Calu3 (cell line): ENCODE measurements around the gene ZNF195. TPM values are rescaled to one million over a fixed set of nuclear protein-coding genes. Genes with fewer than 3 reads are reported as not detected.
"Not testable (repeated sequence)": the region's sequence is repeated elsewhere in the genome, so short reads cannot be mapped to it uniquely, and the experiment has no call there.

ENCODE experiments used
- Bru-seq: library from RNA; stranded (reverse); fragments of 400-500 nt; gene quantifications from one replicate; lab custom pipeline; 2021; lab: Mats Ljungman, UMichigan
- BruChase-seq, 2 experiments: library from RNA; stranded (reverse); fragments of 400-500 nt; gene quantifications; one replicate each; lab custom pipeline; 2021; lab: Mats Ljungman, UMichigan
- BruUV-seq: library from RNA; stranded (reverse); fragments of 400-500 nt; replicated peaks from 2 replicates; lab custom pipeline; 2021; lab: Mats Ljungman, UMichigan
- CTCF ChIA-PET: fragments of 300-600 bp; sonication (Branson Sonifier 250); formaldehyde crosslinking; loops from one replicate; lab custom pipeline; 2022; ENCODE audit warnings: antibody characterized with exemption; lab: Charles Lee
- DNase-seq: peaks from one replicate; pipeline ENCODE4 v3.0.0; 2022
- H3K27ac Mint-ChIP-seq: one replicate; pipeline ENCODE4 v1.8.0; 2022; ENCODE audit warnings: mixed read lengths; ENCODE audit not compliant: unreplicated experiment
- H3K27me3 Mint-ChIP-seq: one replicate; pipeline ENCODE4 v1.8.0; 2022; ENCODE audit warnings: mixed read lengths; ENCODE audit not compliant: unreplicated experiment
- H3K36me3 Mint-ChIP-seq: one replicate; pipeline ENCODE4 v1.8.0; 2022; ENCODE audit warnings: mild to moderate bottlenecking, moderate library complexity, mixed read lengths; ENCODE audit not compliant: insufficient read depth, unreplicated experiment
- H3K4me1 Mint-ChIP-seq: one replicate; pipeline ENCODE4 v1.8.0; 2022; ENCODE audit warnings: mild to moderate bottlenecking, low read depth, mixed read lengths; ENCODE audit not compliant: unreplicated experiment
- H3K4me3 Mint-ChIP-seq: one replicate; pipeline ENCODE4 v1.8.0; 2022; ENCODE audit warnings: mild to moderate bottlenecking, low read depth, moderate library complexity, mixed read lengths; ENCODE audit not compliant: unreplicated experiment
- H3K9me3 Mint-ChIP-seq: one replicate; pipeline ENCODE4 v1.8.0; 2022; ENCODE audit warnings: low read depth, mixed read lengths; ENCODE audit not compliant: unreplicated experiment
- CTCF ChIP-seq: fragments of 200-600 bp; IDR thresholded peaks from one replicate; pipeline ENCODE4 v1.8.0; 2022; ENCODE audit warnings: antibody characterized with exemption; ENCODE audit not compliant: unreplicated experiment
- intact Hi-C: fragments of 100-400 bp; cut with micrococcal nuclease; formaldehyde crosslinking; loops from one replicate; pipeline ENCODE4 v1.10.0; 2022; ENCODE audit not compliant: unreplicated experiment
- long read RNA-seq: library from polyadenylated mRNA; stranded (forward); transcript quantifications from one replicate; pipeline ENCODE4 v2.0.0, GENCODE V29; 2022
- total RNA-seq: library from RNA; stranded (reverse); gene quantifications from 2 replicates; pipeline ENCODE4 v1.2.3, GENCODE V29; 2022

ZNF195 gene
- total RNA-seq (65.5 and 66.0 TPM in 2 replicates), Bru-seq, nascent RNA (percentile 92 among the genes with signal in this experiment), BruChase-seq, experiment 1, labeled RNA remaining after a 6-hour chase (percentile 92 among the genes with signal in this experiment), BruChase-seq, experiment 2, labeled RNA remaining after a 2-hour chase (percentile 94 among the genes with signal in this experiment)
- long read RNA-seq, transcript ZNF195-204 (4 exons, 2,970 nt): major isoform, 6 of 23 reads
- long read RNA-seq, partial matches to known transcripts: 2 of 23 reads
- long read RNA-seq, other reads (novel, unspliced or antisense): 11 of 23 reads

GRCh38 chr11:3378426-3379423 lies at the start of gene ZNF195:
Gene ZNF195 (minus strand): TSS chr11:3379146. CDS start chr11:3379040, 106 bp downstream.
- BruUV-seq: no TSS peak
- Mint-ChIP-seq H3K27ac (peak within 1 kb of the TSS; percentile 96), H3K4me3 (peak within 1 kb of the TSS; percentile 90), H3K27me3 (no peaks in the 10 kb centered on the region), H3K4me1 (no peaks in the 10 kb centered on the region), H3K9me3 (no peaks in the 10 kb centered on the region), H3K36me3 (peaks cover 50% of the 10 kb centered on the region)
- TF ChIP-seq CTCF: no peak
- CTCF ChIA-PET: interaction anchor here (0.6 to 2.0 kb wide), 4 partner anchors 27 to 262 kb away, joined by 3 to 6 read pairs (median 4); no protein-coding TSS in a partner anchor
- intact Hi-C loops: no loop called here
- peak; percentile 99 for DNase-seq

- H3K27me3 Mint-ChIP-seq: peaks cover 36% of the 10 kb centered on the region
- H3K36me3 Mint-ChIP-seq, DNase-seq, BruUV-seq, CTCF ChIA-PET, H3K4me1 Mint-ChIP-seq, intact Hi-C loops, H3K27ac Mint-ChIP-seq, H3K9me3 Mint-ChIP-seq, H3K4me3 Mint-ChIP-seq: not testable (repeated sequence)
These were observed 49.1 kb upstream of the ZNF195 start for GRCh38 chr11:3428076-3428475.

GRCh38 chr11:3426541-3426940 lies 47.6 kb upstream of the ZNF195 start:
- BruUV-seq, H3K27ac Mint-ChIP-seq, intact Hi-C loops, H3K4me3 Mint-ChIP-seq, H3K9me3 Mint-ChIP-seq, H3K4me1 Mint-ChIP-seq, DNase-seq, CTCF ChIA-PET: not testable (repeated sequence)
- Mint-ChIP-seq H3K36me3 (peaks cover 24% of the 10 kb centered on the region), H3K27me3 (peaks cover 36% of the 10 kb centered on the region)

- intact Hi-C loops, DNase-seq, H3K27ac Mint-ChIP-seq, H3K9me3 Mint-ChIP-seq, BruUV-seq: not testable (repeated sequence)
- CTCF ChIA-PET: interaction anchor here (0.6 kb wide), 1 partner anchor 17 kb away, joined by 3 read pairs; no protein-coding TSS in a partner anchor
- H3K4me3 Mint-ChIP-seq: peak overlapping the region; percentile 87
- H3K4me1 Mint-ChIP-seq: peaks cover 14% of the 10 kb centered on the region
- peaks cover 25% of the 10 kb centered on the region for H3K36me3 Mint-ChIP-seq
- H3K27me3 Mint-ChIP-seq: peaks cover 24% of the 10 kb centered on the region
These were observed 45.0 kb upstream of the ZNF195 start for GRCh38 chr11:3423928-3424327.

GRCh38 chr11:3423138-3423731 lies 44.3 kb upstream of the ZNF195 start:
- peaks cover 25% of the 10 kb centered on the region for H3K36me3 Mint-ChIP-seq
- peak overlapping the region; percentile 91 for H3K27ac Mint-ChIP-seq
- H3K4me1 Mint-ChIP-seq: peaks cover 14% of the 10 kb centered on the region
- CTCF ChIA-PET, BruUV-seq, intact Hi-C loops, H3K9me3 Mint-ChIP-seq: not testable (repeated sequence)
- peak; percentile 8 for DNase-seq
- H3K27me3 Mint-ChIP-seq: peaks cover 17% of the 10 kb centered on the region
- H3K4me3 Mint-ChIP-seq: peak overlapping the region; percentile 87

- Mint-ChIP-seq H3K27me3 (peaks cover 14% of the 10 kb centered on the region), H3K4me3 (peak overlapping the region; percentile 87), H3K4me1 (peaks cover 14% of the 10 kb centered on the region), H3K27ac (peak overlapping the region; percentile 91), H3K36me3 (peaks cover 25% of the 10 kb centered on the region)
- CTCF ChIA-PET, intact Hi-C loops, H3K9me3 Mint-ChIP-seq, BruUV-seq: not testable (repeated sequence)
- peak; percentile 99 for DNase-seq
These were observed 43.6 kb upstream of the ZNF195 start for GRCh38 chr11:3422380-3423137.

GRCh38 chr11:3421608-3422379 lies 42.8 kb upstream of the ZNF195 start:
- H3K4me3 Mint-ChIP-seq: peak overlapping the region; percentile 87
- peaks cover 14% of the 10 kb centered on the region for H3K4me1 Mint-ChIP-seq
- TSS peak; percentile 71 for BruUV-seq
- CTCF ChIA-PET, H3K9me3 Mint-ChIP-seq, intact Hi-C loops, DNase-seq: not testable (repeated sequence)
- peaks cover 25% of the 10 kb centered on the region for H3K36me3 Mint-ChIP-seq
- H3K27me3 Mint-ChIP-seq: peaks cover 14% of the 10 kb centered on the region
- peak overlapping the region; percentile 91 for H3K27ac Mint-ChIP-seq
